Prostate gland (tissue), 2 donors: ENCODE data around the gene IGFBP3.

ENCODE experiments used
- CTCF ChIP-seq, 4 experiments: fragments of 200-600 bp in 2 of 4; fragments of 450-650 bp in 2 of 4; sonication (generic) in 2 of 4; IDR thresholded peaks; 1 replicate in 3 of 4; 2 replicates in 1 of 4; pipeline ENCODE4 v1.5.1; 2016 to 2019; ENCODE audit warnings: antibody characterized with exemption in 4 of 4, mild to moderate bottlenecking in 2 of 4, moderate library complexity in 2 of 4
- POLR2AphosphoS5 ChIP-seq: sonication (generic); formaldehyde crosslinking; IDR thresholded peaks from one replicate; pipeline ENCODE4 v1.6.1; 2017; ENCODE audit warnings: antibody characterized with exemption

- TF ChIP-seq CTCF (IDR thresholded peaks at IDR 0.05), result no peak
- TF ChIP-seq POLR2AphosphoS5, result no peak
These were observed 48.1 kb downstream of the IGFBP3 start, which contains the start of gene CCDC201 for GRCh38 chr7:45873035-45873354.
